NCI-H345 treated with DMSO at 0.1 percent for 48 hours (cell line): ENCODE measurements around the gene SAMD14.

Experiments
- DNase-seq: peaks from one replicate; lab custom pipeline; 2025; ENCODE audit not compliant: unreplicated experiment; lab: John Stamatoyannopoulos, UW

The SAMD14 gene

GRCh38 chr17:50148226-50149090 is 18.5 kb upstream of the SAMD14 start:
- DNase-seq: no peak

- no peak for DNase-seq
Observed at GRCh38 chr17:50147841-50148225, 17.9 kb upstream of the SAMD14 start.

GRCh38 chr17:50146927-50147665 is 17.1 kb upstream of the SAMD14 start:
- DNase-seq: no peak

- DNase-seq: no peak
Observed at GRCh38 chr17:50146230-50146926, 16.4 kb upstream of the SAMD14 start.

- no peak for DNase-seq
Observed at GRCh38 chr17:50145532-50146229, 15.7 kb upstream of the SAMD14 start.

GRCh38 chr17:50144845-50145531 is 15.0 kb upstream of the SAMD14 start:
- DNase-seq: no peak

- no peak for DNase-seq
Observed at GRCh38 chr17:50144355-50144754, 14.4 kb upstream of the SAMD14 start.

- DNase-seq: no peak
Observed at GRCh38 chr17:50143461-50144176, 13.7 kb upstream of the SAMD14 start.

GRCh38 chr17:50141745-50142110 is 11.8 kb upstream of the SAMD14 start:
- DNase-seq: no peak

GRCh38 chr17:50141026-50141744 is 11.2 kb upstream of the SAMD14 start:
- DNase-seq: no peak

- peak; percentile 21 for DNase-seq
Observed at GRCh38 chr17:50139950-50140885, 10.3 kb upstream of the SAMD14 start.

GRCh38 chr17:50139185-50139783 is 9.3 kb upstream of the SAMD14 start:
- no peak for DNase-seq

- no peak for DNase-seq
Observed at GRCh38 chr17:50137042-50137441, 7.1 kb upstream of the SAMD14 start.

- DNase-seq: no peak
Observed at GRCh38 chr17:50136096-50136687, 6.2 kb upstream of the SAMD14 start.

GRCh38 chr17:50135316-50136095 is 5.5 kb upstream of the SAMD14 start:
- no peak for DNase-seq

GRCh38 chr17:50134206-50135110 is 4.5 kb upstream of the SAMD14 start:
- DNase-seq: no peak
